ENCODE results near the gene TPPP.

Gene TPPP

DNA sequence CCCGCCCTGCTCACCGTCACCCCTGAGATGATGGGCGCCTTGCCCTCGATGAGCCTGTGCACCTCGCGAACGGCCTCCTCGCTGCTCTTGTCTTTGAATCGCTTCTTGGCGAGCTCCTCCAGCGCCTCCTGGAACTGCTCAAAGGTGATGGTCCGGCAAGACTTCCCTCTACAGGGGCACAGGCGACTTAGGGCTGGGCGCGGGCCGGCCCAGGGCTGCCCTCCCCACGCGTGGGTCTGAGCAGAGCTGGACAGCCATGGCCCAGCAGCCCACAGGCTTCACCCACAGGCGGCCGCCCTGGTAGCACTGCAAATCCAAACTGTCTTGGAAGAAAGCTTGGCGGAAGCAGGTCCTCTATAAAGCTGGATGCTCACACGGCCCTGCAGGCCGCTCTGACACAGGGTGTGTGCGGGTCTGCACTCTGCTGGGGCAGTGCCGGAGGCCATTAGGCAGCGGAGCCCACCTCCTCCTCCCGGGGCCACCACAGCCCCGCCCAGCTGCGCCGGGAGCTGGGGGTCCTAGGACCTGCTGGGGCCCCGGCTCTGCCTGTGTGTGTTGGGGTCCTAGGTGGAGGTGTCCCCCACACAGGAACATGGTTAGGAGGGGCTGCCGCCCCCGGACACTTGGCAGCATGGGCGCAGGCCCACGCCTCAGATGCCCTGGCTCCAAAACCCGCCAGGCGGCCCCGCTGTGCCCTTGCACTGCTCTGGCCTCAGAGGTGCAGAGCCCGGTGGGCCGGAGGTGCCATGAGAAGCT lies 27.0 kb downstream of the TPPP start:
- no peak for DNase-seq (ENCODE audit: low read depth in 1 of 2, low spot score in 1 of 2)

DNA sequence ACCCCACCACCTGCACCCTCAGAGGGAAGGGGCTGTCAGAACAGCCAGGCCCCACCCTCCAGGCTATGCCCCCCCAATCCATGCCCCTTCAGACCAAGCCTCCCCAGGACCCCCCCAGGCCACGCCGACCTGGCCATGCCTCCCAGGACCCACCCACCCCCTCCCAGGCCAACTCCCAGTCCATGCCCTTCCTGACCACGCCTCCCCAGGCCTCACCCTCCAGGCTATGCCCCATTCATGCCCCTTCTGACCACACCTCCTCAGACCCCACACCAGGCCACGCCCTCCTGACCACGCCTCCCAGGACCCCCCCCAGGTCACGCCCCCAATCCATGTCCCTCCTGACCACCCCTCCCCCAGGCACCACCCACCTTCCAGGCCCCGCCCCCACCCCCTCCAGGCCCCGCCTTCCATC lies 27.6 kb downstream of the TPPP start:
- DNase-seq (ENCODE audit: low read depth in 1 of 2, low spot score in 1 of 2), result no peak

DNA sequence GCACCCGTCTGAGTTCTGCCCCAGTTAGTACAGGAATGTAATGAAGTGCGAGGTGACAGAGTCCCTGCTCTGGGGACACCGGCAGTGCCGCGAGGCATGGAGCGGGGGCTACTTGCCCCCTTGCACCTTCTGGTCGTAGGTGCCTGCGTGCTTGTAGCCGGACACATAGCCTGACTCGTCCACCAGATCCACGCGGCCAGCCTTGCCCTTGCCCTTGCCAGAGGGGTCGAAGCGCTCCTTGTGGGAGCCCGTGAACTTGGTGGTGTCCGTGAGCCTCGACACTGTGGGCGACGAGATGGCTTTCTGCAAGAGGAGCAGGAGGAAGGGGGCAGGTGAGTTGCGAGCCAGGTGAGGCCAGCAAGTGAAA lies 28.2 kb downstream of the TPPP start:
- DNase-seq (ENCODE audit: low read depth in 1 of 2, low spot score in 1 of 2), result no peak

DNA sequence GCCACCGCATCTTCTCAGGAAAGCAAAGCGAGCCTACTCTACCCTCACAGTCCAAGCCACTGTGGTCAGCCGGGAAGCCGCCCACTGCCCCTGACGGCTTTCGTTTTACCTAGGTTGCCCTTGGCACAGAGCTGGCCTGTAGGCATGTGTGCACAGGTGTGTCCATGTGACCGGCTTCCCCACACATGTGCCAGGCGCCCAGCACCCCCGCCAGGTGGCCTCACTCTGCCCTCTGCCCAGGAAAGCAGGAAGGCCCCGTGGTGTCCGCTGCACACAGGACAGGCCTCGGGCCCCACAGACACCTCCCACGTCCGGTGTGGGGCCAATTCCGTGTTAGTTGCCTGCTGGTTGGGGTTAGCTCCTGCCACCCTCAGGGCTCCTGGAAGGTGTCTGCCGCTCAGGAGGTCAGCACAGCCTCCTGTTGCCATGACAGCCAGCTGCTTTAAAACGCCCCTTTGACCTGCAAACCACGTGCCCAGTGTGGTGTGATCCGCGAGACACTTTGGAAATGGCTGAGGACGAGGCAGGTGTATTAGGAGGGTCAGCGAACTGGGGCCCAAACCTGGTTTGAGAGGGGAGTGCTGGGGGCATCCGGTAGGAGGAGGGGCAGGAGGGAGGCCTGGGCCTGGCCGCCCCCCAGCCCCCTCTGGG lies 28.7 kb downstream of the TPPP start:
- DNase-seq (ENCODE audit: low read depth in 1 of 2, low spot score in 1 of 2), result no peak

DNA sequence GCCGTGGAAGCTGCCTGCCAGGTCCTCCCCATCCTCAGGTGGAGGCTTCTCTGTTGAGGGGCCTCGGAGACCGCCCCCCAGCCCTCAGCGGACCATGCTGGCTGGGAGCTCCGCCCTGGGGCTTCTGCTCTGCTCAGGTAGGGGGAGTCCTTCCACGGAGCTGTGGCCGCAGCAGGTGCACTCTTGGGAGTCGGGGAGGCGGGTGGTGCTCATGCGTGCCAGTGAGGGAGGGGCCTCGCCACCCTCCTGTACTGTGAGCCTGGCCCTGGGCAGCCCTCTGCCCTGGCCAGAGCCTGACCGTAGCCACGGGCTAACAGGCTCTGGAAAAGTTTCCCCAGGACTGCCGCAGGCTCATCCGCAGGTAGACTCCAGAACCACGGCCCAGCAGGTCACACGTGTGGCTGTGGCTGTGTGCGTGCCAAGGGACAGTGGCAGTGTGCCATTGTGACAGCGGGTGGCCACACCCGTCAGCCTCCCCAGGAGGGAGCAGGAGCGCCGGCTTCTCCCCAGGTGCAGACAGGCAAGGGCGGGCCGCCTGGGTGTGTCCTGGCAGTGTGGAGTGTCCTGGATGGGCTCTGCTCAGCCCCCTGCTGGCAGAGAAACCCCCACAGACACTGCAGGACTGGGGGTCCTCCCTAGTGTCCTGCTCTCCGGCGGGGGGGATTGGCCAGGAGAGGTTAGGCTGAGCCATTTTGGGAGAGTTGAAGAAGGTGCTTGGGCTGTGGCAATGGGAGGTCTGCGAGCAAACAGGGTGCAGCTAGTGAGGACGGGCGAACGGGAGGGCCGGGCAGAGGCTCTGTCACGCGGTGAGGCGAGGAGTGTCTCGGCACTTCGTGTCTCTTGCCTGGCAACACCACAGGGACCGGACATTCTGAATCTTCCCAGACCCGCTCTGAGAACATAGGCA lies 29.5 kb downstream of the TPPP start:
- DNase-seq (ENCODE audit: low read depth in 1 of 2, low spot score in 1 of 2), result no peak

DNA sequence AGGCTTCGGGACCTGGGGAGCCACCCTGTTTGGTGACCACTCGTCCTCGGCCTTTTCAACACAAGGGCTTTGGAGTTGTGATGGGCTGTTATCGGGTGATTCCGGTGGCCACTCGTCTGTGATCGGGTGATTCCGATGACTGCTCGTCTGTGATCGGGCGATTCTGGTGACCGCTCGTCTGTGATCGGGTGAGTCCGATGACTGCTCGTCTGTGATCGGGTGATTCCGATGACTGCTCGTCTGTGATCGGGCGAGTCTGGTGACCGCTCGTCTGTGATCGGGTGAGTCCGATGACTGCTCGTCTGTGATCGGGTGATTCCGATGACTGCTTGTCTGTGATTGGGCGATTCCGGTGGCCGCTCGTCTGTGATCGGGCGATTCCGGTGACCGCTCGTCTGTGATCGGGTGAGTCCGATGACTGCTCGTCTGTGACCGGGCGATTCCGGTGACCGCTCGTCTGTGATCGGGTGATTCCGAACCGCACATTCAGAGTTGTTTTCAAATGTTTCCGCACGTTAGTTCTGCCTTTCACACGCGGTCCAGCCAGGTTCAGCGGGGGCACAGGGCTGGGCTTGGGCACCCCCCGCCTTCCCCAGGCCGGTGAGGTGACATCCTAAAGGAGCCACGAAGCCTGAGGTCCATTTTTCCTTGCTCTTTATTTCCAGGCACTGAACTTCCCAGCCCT lies 30.3 kb downstream of the TPPP start:
- no peak for DNase-seq (ENCODE audit: low read depth in 1 of 2, low spot score in 1 of 2)

DNA sequence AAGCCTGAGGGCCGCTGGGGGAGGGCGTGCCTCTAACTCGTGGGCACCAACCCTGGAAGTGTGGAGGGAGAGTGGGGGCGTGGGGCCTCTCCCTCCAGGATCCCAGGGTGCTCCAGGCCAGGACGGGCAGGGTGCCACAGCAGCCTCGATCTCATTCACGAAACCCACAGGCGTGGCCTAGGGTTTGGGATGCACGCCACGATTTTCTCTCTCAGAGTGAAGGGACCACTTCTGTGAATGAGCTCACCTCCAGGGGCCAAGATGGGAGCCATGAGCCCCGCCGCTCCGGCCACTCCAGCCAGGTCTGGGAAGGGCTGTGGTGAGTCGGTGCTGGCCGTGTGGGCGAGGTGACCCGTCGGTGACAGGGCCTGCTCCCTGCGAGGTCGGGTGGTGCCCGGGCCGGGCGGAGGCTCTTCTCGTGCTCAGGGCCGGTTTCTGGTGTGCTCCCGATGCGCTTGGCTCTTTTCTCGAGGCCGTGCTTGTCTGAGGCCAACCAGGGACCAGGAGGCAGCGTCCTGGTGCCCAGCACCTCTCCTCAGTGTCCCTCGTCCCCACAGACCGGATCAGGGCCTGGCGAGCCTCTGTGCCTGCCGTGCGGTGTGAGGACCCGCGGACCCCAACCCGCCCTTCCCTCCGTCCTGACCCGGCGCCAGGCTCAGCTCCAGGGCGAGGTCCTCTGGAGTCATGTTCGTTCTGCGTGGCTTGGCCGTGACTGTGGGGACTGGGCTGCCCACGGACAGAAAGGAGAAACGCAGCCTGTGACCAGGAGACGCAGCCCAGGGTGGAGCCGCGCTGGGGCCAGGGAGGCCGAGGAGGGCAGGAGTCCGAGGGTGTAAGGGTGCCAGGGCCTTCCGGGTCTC lies 31.0 kb downstream of the TPPP start:
- DNase-seq (ENCODE audit: low read depth in 1 of 2, low spot score in 1 of 2), result no peak

DNA sequence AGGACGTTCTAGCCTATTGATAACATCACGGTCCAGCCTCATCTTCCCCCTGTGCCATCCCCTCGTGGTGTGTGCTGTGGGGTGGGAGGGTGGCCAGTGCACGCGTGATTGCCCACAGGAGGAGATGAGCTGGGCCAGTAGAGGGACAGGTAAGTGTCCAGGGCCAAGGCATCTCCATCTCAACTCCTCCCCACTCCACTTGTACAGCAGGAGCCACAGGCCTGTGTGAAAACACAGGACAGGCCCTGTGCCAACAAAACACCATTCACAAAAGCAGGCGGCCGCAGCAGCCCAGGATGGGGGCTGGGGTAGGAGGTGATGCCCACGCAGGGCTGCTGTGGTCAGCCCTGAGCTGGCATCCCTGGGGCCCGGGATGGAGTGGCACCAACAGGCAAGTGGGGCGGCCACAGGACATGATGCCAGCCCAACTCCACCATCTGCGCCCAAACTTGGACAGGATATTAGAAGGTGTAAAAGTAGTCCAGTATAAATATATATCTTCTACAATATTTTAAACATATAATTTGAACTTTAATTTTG lies 32.6 kb downstream of the TPPP start:
- DNase-seq (ENCODE audit: low read depth in 1 of 2, low spot score in 1 of 2), result no peak

DNA sequence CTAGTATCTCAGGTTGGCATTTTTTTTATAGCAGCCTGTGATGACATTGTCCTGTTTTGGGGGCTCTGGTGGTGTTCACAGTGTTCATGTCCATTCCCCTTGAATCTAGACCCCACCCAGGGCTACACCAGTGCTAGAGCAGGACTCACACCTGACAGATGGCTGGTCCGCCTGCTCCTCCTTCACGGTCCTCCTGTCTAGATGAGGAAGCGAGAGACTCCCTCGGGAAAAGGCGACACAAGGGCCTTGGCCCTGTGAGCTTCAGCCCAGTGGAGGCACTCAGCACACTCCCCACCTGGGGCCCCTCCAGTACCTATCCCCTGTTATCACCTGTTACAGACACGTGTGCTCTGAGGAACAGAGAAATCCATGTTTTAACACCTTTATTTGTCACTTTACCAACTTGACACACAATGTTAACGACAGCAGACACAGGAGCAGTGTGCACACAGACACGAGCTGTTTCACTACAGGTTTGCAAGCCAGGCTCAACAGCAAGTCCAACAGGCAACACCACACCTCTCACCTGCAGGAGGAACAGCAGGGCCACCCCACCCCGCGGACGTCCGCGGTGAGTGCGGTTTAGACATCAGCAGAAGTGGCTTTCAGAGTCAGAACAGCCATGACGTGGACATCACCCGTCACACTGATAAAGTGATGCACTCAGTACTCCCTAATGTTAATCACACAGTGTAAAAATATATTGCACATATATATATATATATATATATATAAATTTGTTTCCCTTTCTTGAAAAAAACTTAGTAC lies 33.5 kb downstream of the TPPP start:
- DNase-seq (ENCODE audit: low read depth in 1 of 2, low spot score in 1 of 2), result no peak

DNA sequence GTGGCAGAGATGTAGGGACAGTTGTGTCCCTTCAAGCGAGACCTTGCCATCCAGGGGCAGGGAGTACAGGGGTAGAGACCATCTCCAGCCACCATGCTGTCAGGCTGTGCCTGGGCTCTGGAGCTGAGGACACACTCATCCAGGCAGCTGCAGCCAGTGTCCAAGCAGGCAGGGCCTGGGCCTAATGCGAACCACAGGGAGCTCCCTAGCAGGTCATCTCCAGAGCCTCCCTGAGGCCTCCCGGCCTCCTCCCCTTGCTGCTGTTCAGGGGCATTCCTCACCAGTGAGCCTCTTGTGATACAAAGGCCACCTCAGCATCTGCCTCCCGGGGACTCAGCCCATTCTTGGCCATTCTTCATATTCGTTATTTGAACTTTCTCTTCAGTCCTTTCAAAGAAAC lies 35.0 kb downstream of the TPPP start:
- DNase-seq (ENCODE audit: low read depth in 1 of 2, low spot score in 1 of 2), result no peak

DNA sequence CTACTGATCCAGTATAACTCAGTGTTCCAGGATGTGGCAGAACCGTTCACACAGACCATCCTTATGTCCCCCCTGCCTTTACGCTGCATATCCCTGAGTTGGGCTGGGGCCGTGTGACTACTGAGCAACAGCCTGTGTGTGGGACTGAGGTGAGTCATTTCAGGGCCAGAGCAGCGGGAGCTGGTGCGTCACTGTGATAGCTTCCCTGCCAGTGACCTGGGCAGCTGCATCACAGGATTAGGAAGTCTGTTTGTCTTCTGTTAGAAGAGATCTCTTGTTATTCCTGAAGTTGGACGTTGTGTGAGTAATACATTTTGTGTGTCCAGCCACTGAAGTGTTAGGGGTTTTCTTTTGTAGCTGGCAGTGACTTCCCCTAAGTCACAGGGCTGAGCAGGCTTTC lies 35.6 kb downstream of the TPPP start:
- DNase-seq (ENCODE audit: low read depth in 1 of 2, low spot score in 1 of 2), result no peak

DNA sequence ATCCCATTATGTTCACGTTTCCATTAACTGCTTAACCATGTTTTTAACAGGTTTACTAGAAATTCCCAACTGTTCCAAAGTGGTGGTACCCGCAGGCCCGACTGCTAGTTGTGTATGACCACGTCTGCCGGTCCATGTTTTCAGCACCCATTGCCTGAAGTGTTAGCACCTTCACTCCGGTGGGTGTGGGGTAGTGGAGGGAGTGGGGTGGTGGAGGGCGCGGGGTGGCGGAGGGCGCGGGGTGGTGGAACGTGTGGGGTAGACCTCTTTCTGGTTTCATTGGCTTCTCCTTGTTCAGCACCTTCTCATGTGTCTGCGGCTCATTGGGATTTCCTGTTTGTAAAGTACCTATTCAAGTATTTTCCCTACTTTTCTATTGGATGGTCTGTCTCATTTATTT lies 37.7 kb downstream of the TPPP start:
- DNase-seq (ENCODE audit: low read depth in 1 of 2, low spot score in 1 of 2), result no peak

DNA sequence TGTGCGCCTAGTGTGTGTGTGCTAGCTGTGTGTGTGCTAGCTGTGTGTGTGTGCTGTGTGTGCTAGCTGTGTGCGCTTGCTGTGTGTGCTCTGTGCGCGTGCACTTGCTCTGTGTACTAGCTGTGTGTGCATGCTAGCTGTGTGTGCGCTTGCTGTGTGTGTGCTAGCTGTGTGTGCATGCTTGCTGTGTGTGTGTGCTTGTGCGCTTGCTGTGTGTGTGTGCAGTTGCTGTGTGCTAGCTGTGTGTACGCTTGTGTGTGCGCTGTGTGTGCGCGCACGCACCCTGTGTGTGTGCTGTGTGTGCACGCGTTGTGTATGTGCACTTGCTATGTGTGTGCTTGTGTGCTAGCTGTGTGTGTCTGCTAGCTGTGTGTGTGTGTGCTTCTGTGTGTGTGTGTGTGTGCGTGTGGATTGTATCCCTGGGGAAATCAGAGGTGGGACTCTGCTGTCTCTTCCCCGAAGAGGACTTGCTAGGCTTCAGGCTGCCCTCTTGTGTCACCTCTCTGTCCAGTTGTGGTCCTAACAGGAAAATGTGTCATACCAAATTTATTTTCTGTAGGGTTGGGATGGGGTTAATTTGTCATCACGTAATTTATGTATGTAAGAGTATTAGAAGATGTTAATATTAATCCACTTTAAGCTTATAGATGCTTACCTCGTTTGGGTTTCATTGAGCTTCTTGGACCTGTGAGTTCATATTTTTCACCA lies 38.9 kb downstream of the TPPP start:
- DNase-seq (ENCODE audit: low read depth in 1 of 2, low spot score in 1 of 2), result no peak

DNA sequence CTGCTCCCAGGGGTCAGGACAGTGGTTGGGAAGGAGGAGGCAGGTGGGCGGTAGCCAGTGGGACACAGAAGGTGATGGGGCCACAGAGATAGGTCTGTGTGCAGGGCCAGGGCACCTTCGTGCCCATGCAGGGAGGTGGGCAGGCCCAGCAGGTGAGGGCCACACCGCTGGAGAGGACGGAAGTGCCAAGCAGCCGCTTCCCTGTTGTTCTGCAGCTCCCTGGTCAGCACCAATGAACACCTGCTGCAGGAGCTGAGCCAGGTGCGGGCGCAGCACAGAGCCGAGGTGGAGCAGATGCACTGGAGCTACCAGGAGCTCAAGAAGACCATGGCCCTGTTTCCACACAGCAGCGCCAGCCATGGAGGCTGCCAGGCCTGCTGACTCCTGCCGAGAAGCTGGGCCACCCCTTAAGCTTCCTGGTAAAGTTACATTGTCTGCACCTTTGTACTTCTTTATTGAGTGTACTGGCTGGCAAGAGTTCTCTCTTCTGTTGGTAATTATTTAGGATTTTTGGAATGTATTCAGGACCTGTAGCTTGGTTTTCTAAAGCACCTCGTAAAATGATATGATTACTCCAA lies 40.3 kb downstream of the TPPP start:
- DNase-seq (ENCODE audit: low read depth in 1 of 2, low spot score in 1 of 2), result no peak

DNA sequence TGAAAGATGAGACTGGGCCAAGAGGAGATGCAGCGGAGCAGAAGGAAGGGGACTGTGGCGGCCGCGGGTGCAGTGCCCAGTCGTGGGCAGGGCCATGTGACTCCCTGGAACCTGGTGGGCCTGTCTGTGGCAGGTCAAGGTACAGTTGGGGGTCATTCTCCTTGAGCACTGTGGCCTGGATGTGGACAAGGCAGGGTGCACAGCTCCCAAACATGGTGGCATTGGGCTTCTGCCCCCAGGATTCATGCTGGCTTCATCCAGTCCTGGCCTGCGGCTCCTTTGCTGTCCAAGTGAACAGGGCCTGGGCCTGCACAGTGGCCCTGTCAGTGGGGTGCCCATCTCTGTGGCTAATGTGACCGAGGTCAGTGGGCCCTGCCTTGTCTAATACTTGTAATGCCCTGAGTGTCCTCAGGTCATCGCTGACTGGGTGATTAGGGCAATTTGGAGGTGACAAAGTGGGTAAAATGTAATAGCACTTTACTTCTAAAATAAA lies 41.1 kb downstream of the TPPP start:
- no peak for DNase-seq (ENCODE audit: low read depth in 1 of 2, low spot score in 1 of 2)

DNA sequence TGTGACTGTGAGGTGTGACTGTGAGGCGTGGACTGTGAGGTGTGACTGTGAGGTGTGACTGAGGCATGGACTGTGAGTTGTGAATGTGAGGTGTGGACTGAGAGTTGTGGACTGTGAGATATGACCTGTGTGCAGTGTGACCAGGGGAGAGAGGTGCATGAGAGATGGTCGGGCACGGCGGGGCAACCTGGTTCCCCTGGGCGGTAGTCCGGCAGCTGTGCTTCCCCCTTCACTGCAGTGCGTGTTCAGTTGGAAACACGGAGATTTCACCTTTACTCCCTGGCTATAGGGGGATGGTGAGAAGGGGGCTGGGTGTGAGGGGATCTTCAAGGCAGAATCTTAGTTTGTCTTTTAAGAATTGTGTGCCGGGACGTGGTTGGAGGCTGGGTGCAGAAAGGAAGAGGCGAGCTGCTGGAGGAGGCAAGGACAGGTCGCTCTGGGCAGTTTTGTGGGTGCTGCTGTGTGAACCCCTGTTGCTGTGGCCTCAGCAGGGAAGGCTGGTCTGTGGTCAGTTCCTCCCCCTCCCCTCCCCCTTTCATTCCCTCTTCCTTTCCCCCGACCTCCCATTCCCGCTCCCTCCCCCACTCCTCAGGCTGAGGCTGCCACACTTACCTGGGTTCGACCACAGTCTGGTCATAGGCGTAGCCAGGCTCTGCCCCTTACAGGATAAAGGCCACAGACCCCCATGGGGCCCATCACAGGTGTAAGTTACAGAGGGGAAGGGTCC lies 41.7 kb downstream of the TPPP start:
- DNase-seq (ENCODE audit: low read depth in 1 of 2, low spot score in 1 of 2), result no peak

DNA sequence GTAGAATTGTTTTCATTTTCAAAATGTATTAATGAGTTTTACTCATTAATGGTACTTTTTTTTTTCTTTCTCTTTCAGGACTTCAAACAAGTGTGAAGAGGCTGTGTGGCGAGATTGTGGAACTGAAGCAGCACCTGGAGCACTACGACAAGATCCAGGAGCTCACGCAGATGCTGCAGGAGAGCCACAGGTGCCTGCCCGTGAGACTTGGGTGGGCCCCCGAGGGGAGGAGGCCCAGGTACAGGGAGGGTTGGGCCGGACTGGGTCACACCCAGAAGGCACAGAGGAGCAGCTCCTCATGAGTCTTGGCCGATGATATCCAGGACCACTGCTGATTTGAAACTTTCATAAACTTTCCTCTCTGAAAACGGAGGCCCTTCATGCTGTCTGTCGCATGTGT lies 45.4 kb downstream of the TPPP start:
- DNase-seq (ENCODE audit: low read depth in 1 of 2, low spot score in 1 of 2), result no peak

DNA sequence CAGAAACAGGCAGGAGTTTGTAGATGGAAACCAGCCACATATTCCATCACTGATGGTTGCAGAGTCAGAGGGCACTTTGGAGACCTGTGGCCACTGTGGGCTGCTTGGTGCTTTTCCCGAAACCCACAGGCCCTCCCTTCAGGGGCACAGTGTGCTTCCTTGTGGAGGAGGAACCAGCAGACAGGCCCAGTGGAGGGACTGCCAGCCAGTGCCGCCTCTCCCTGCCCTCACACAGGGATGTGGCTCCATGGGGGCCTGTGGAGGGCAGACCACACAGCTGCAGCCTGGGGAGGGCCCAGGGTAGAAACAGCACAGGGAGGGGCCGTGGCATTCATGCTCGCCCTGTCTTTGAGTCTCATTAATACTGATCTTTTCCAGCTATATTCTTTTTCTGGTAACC lies 45.8 kb downstream of the TPPP start:
- DNase-seq (ENCODE audit: low read depth in 1 of 2, low spot score in 1 of 2), result no peak

All from stimulated activated CD4-positive, alpha-beta T cell treated with anti-CD3 and anti-CD28 coated beads, Interleukin-15, amount 100 ng/mL, for 1 hour (primary cell).